ENCODE results near the gene CDYL2.

DNA sequence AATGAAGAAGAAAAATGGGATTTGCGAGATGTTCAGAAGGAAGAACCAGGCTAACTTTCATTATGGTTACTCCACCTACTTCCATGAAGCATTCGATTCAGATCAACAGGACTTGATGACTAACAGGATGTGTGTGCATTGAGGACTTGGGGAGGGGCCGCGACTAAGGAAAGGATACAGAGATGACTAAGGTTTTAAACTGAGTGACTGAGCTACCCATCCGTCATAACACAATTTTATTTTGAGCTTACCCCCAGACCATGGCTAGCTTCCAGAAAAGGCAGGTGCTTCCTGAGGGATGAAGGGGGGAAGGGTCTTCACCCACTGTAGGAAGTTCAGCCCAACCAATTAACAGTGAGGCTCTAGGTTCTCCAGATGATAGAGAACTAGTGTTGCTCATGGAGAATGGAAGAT lies 2.5 kb upstream of the CDYL2 start:
- TF ChIP-seq CTCF (conservative IDR thresholded peaks at IDR 0.05) (no peak), ZFX (IDR thresholded peaks at IDR 0.05) (no peak)

All from C4-2B (cell line).